HG02884 (cell line): Measurements from ENCODE around the gene ZEB2.
A peak's percentile ranks its signal among the peaks of the same experiment; 100 is the strongest.

Experiments used
- ATAC-seq: cut with Tn5 transposase; IDR thresholded peaks from one replicate; pipeline ENCODE4 v1.9.1; 2021; ENCODE audit warnings: mild to moderate bottlenecking, moderate library complexity; ENCODE audit not compliant: unreplicated experiment

The ZEB2 gene

DNA sequence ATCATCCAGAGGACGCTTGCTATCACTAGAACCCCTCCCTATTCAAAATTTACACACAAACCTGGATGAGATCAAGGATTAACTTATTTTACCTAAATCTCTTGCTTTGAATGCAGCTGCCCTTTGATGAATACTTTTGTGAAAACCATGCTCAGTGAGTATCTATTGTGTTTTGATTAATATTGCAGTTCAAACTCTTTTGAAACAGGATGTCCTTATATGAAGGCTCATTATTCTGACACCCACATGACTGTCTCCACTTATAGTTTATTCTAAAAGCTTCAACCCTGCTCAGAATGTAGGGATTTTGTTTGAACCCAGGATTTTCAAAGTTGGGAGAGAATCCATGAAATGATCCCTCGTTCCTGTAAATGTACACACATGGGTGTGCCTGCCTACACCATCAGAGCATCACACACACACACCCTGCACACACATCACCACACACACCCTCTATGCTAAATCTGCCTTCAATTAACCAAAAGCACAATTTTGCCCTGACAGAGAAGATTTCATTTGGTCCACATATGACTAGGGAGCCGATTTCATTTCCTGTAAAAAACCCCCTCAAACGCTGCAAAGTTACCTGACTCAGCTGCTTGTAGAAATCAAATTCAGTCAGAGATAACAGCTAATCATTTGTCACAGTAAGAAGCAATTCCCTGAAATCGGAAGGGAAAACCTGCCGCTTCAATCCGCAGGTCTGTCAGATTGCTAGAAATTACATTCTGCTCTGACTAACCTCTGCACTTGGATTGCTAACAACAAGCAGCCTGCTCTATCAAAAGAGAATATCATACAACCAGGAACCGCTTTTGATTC lies 65.2 kb downstream of the ZEB2 start:
- ATAC-seq = peak; percentile 71

DNA sequence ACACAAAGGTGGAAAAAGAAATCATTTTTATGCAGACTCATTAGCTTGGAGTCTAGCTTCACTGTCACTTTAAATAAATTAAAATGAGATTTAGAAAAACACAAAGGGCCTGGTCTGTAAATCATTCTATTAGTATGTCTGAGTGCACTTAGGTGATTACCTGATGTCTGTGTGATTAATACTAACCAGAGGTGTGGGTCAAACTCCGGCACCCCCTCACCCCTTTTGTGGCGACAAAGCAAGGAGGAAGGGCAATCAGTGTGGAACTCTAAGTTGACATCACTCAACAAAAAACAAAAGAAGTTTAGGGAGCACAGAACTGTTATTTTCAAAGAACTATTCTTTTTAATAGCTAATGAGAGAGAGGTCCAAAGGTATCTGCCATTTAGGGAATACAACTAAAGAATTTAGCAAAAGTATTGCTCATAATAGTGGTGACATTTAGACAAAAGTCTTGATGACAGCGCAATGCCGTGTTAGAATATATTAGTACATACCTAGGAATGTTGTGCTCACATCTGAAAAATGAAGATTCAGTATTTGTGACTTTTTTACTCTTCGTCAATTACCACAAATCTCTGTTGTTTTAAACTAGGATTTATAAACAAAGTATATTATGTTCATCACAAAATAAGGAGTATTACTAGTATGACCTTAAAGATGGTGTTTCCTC lies 66.3 kb downstream of the ZEB2 start:
- ATAC-seq = no peak

DNA sequence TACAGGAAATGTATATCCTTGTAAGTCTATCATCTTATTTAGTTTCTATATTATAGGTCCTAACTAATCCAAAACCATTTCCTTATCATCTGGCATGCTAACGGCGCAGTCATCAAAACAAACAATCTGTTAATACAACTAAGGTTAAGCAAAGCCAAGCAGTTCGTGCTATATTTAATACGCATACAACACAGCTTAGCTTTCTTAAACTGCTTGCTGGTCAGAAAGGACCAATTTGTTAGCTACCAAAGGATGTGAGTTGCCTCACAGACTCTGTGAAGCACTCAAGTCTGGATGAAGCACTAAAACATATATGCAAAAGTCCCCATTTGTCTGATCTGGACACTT lies 67.0 kb downstream of the ZEB2 start:
- ATAC-seq = no peak

DNA sequence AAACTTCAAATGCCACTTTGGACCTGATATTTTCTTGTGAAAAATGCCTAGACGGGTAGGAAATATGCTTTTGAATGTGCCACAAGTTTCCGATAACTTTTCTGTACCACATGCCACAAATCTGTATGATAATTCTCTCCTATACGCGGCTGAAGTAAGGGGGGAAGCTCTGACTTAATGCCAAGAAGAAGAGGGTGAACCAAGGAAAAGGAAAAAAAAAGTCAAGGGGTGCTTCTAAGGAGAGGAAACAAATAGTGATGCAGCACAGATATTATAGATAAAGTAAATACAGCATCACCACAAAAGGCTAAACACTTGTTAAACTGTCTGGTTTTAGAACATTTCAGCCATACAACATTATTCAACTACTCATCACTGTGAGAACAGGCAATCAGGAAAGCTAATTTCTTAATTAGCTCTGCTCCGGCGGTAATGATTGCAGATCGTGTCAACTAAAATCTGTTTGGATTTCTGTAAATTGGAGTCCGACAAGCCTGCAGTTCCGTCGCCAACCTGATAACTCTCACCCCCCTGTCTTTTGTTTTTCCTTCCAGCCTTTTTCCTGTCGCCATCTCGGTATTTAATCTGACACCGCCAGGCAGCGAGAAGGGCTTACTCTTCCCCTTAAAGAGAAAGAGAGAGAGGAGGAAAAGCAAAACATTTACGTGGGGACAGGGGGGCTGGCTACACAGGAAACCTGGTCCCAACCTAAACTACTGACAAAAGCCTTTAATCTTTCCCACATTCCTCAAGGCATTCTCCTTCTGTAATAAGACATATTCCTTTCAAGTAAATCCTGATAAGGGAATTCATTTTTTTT lies 67.5 kb downstream of the ZEB2 start:
- no peak for ATAC-seq

DNA sequence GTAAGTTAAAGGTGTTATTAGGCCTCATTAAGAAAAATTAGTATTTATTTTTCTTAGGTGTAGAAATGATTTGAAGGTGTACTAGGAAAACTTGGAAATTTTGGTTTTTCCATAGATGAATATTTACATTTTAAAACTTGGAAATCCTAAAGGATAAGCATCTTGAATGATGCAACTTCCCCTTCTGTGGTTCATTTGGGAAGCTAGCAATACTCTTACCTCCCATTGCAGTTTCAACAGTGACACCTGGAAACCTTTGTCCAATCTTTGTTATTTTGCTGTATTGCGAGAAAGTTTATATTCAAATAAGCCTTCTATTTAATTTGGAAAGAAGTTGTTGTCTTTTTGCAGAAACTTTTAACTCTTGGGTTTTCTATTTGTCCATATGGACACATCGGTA lies 68.5 kb downstream of the ZEB2 start:
- ATAC-seq = no peak

DNA sequence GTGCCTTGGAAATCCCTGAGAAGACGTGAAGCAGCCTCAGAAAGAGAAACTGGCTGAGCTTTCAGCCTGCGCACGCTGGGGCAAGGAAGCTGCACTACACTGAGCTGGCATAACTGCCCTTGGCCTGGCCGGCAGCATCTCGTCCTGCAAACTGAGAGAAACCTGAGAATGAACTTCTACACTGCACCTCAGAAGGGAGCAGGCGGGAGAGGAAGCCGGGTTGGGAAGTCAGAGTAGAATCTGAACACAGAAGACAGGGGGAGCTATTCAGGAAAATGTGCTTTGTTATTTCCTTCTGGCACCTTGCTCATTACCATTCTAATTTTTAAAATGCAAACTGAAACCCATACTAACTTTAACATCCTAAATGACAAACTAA lies 70.9 kb downstream of the ZEB2 start:
- ATAC-seq = no peak

DNA sequence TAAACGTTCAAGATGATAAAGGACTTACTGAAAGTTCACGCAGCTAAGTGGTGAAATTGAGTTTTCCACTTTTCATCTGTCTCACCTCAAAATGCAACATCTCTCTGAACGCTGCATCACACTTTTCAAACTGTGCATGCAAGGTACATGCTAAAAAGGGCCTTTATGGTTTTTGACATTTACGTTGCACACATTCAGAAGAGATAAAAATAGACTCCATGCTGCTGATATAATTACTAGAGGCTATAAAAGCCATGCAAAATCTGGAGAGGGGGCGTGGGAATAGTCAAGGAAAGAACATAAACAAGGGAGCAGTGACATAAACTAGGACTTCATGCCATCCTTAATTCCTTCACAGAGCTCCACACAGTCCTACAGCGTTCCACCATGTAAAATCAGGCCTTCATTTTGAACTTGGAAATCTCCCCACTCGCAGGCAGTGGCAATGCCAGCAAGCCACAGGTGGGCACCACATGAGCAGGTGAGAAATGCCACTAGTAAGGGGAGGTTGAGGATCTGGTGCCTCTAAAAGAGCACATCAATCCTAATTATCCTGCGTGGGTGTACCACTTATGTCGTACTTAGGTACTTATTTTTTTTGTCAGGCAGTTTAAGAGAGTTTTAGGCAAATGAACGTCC lies 71.4 kb downstream of the ZEB2 start:
- no peak for ATAC-seq

DNA sequence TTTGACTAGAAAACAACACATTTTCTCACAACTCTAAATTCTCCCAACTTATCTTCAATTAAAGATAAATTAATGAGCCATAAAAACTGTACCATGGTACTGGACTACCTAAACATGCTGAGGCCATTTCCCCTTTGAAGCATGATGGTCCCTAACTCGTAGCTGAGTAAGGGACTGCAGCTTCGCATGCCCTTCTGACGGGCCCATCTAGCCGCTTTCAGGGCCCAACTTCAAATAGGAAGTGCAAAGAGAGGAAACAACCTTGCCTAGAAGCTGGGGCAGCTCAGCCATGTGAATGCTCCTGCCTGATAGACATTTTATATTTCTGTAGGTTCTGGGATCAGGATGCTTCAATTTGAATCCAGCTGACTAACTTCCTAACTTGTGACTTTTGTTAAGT lies 72.4 kb downstream of the ZEB2 start:
- ATAC-seq = no peak

DNA sequence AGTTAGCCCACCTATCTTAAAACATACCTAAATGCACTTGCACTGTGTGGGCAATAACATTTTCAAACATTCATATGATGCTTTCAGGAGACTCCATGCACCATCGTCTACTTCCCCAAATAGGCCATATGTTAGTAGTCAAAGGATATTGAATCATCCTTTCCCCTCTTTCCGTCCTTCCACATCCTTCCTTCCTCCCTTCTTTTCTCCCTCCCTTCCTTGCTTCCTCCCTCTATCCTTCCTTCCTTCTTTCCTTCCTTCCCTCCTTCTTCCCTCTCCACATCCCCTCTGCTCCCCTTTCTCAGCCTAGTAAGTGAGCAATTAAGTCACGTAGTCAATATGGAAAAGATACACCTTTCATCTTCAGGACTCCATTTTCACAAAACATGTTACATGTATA lies 73.8 kb downstream of the ZEB2 start:
- ATAC-seq = no peak

DNA sequence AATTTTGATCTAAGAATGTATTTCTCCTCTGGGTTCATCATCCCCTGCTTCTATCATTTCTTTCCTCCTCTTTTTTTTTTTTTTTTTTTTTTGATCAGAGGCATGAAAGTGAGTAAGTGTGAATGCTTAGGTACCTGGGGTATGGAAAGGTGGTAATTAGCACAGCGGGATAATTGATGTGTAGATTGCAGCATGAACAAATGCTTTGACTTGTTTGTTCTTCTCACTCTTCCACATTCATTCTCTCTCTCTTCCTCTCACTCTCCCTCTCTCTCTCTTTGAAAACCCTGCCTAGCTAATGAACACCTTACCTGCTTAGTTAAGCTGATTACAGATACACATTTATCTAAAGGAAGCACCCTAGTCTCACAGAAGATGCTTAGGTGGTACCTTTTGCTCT lies 74.7 kb downstream of the ZEB2 start:
- ATAC-seq = no peak

DNA sequence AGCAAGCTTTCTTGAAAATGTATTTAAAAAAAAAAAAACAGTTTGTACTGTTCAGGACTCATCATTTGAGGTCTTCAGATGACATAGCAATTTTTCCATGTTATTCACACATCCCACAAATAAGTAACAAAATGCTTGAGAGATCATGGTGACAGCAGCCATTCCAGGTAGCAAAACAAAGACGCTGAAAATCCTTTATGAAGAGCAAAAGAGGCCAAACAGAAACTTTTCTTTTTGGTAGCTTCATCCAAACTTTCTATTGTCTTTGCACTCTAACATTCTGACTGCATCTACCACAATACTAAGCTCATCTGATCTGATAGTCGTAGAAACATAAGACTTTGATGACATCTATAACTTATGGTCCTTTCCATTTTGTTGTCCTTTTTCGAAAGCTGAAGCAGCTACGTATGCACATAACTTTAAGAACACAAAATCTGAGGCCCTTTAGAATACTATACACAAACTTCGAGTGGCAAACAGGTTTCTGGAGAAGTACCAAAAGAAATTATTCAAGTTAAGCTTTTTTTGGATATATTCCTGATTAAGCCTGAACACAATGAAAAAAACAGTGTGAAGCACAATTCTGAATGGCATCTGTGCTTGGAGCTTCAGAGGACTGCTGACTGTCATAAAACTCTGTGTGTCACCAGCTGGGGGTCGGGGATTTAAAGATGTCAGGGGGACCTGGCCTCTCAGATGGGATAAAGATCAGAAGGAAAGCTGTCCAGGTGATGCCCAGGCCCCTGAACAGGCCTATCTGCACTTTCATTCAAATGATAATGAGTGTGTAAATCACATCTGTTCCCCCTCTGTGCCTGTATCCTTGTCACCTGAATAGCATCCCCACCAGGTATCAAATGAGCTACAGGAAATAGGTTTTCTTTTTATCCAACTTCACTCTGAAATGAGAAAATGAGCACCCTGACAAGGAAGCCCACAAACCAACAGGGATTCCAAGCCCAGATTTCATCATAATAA lies 75.8 kb downstream of the ZEB2 start:
- no peak for ATAC-seq

DNA sequence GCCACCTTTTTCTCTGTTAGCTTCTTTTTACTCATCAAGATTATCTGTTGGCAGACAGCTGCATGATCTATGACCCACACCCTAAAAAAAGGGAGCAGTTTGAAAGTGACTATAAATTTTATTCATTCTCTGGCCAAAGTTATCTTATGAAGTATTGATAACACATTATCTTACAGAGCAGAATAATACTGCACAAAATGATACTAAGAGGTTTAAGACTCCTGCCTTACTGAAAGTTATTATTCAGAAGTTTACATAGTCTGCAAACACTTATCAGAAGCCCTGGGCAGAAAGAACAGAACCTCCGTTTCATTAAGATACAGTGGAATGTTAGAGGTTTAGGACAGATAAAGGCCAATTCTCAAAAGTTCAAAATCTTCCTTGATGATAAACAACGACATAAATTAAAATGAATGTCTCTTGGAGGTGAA lies 78.2 kb downstream of the ZEB2 start:
- no peak for ATAC-seq

DNA sequence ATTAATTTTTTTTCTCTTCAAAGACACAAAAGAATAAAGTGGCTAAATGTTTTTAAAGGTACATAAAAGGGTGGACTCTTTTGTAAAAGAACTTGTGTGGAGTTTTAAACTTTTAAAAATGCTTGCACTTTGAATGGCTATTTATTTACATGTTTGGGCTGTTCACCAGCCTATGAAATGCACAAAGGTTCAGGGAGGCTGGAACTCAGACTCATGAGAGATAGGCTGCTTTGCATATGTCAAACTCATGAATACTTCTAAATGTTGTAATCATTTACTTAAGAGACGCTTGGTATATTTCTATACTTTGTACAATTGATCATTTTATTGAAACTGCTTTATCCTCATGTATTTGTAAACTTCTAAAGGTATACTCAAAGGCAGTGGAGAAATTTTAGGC lies 79.9 kb downstream of the ZEB2 start:
- ATAC-seq = no peak

DNA sequence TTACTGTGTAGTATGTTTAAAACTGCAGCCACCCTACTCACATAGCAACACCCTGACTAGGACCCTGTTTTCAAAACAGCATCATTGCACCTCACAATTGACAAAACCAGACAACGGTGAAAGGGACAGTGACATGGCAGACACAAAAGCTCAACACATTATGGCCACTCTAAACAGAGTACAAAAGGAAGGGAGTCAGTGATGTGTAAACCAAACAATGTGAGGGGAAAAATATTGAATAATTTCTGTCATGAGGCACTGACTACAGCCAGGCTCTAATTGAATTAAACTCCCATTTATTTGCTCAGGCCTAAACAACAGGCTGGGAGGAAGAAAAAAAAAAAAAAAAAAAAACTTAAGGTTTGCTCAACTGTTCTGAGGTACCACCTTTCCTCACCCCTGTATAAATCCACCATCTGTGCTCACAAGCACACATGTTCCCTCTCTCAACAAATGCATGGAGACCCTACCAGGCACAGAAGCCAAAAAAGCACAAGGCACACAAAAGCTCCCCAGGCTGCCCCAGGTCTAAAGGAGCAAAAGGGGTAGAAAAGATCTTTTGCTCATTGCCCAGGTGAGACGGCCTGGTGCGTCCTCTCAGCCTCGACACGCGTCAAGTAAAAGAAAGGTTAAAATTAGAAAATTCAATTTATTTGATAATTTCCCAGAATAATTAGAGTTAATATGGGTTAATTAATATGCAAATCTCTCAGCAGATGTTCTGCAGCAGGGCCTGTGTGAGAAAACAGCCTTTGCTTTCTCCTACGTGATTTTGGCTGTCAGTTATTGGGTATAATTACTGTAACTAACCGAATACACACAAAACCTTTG lies 80.9 kb downstream of the ZEB2 start:
- ATAC-seq = no peak

DNA sequence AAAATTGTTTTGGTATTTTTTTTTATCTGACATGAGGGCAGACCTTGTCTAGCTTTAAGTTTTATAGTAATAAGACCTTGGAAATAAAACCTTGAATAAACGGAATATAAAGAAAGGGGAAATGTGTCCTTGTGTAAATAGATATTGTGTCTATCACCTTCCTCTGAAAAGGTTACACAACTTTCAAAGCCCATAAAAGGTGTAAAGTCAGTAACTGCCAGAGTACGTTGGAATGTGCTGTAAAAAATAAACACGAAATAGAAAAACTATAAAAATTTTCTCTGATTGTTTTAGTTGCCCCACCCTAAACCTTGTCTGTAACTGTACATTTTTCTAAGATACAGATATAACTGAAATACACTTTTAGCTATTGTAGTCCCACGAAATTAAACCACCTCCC lies 82.3 kb downstream of the ZEB2 start:
- ATAC-seq = no peak

DNA sequence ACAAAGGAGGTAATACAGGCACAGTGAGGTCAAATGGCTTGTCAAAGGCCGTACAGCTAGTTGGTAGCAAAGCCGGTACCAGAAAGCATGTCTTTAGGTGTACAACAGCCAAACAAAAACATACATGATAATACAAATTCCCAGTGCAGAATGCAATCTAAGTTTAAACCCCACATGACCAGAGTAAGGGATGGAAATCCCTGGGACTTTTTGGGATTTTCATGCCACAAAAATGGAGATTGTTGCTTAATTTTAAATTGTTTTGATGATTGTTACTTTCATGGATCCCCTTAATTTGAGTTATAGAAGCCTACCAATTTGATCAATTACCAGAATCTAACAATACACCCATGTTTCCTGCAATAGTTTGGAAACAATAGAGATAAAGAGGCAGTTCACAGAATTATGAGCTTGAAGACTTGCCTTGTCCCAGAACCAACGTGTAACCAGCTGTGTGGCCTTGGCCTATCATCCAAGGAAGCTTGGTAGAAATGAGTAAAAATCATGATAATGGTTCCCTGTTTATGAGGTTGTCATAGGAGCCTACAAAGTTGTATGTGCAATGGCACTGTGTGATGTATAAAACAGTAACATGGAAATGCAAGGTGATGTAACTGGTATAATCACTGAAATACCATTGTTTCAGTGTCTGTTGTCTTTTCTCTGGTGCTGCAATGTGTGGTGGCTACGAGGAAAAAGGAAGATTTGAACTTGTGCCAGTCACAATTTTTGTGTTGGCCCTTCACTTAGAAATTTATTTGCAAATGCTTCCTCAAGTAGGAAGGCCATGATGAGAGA lies 85.3 kb downstream of the ZEB2 start:
- ATAC-seq = no peak

DNA sequence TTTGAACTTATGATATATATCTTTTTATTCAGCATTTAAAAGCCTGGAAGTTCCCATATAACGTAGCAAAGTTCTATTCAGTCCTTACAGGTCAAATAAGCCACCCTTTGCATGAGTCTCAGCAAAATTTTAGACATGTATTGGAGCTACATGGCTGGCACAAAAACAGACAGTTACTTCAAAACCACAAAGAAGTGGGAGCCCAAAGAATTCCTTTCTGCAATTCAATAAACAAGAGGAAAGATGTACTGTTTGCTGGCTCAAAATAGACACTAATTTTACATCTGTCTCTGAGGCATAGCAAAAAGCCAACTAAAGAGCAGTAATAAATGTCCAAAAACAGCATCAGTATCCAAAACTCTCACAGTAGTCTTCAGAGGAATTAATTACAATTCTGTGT lies 87.0 kb downstream of the ZEB2 start:
- ATAC-seq = no peak

DNA sequence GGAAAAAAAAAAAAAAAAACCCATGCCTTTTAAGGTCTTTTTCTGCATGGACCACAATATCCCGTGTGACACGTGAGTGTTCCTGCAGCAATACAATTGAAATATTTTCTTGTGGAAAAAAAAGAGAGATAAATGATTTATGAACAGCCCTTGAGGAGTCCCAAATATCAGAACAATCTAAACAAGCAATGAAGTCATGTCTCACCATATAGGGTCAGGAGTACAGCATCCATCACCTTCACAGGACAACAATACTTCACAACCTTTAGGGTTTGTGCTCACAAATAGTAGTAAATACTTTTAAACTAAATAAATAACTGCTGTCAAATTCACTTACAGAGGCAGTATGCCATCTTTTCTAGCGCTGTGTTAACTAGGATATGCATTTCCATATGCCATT lies 87.9 kb downstream of the ZEB2 start:
- no peak for ATAC-seq

DNA sequence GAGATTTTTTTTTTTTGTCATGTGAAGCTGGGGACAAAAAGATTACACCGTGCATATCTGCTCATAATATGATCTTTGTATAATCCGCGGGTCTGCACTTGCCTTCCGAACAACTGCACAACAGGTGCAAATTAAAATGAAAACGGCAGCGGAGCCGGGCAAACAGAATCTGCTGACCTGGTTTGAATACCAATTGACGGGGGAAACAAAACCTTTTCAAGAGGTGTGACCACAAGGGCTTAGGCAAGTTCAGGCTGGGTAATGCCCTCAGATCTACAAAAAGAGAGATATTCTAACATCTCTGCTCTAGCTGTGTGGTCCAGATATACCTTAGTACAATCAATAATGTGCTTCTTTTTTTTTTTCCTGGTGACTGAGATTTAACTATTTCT lies 88.5 kb downstream of the ZEB2 start:
- no peak for ATAC-seq
